Liver (tissue), 3 donors: Measurements from ENCODE around the gene BMX.

Experiments
- CTCF ChIP-seq: fragments of 150-350 bp; IDR thresholded peaks from 2 replicates; pipeline ENCODE4 v1.5.1; 2017; ENCODE audit warnings: improper control_type of control experiment, low read depth, low read length; ENCODE audit not compliant: missing input control
- EGR1 ChIP-seq, 2 donors: IDR thresholded peaks; 2 replicates each; pipeline ENCODE4 v1.6.1; 2016 to 2018; ENCODE audit warnings: antibody characterized with exemption in 2 of 2, low read depth in 2 of 2
- GABPA ChIP-seq, 2 donors: IDR thresholded peaks in 1 of 2; conservative IDR thresholded peaks in 1 of 2; 2 replicates each; pipeline ENCODE4 v1.6.1; 2016; ENCODE audit warnings: antibody characterized with exemption in 2 of 2, mild to moderate bottlenecking in 1 of 2, moderate library complexity in 1 of 2
- REST ChIP-seq: IDR thresholded peaks from 2 replicates; pipeline ENCODE4 v1.6.1; 2016; ENCODE audit warnings: antibody characterized with exemption, mild to moderate bottlenecking
- RXRA ChIP-seq, 2 donors: IDR thresholded peaks; 2 replicates each; pipeline ENCODE4 v1.6.1; 2017 to 2018; ENCODE audit warnings: antibody characterized with exemption in 2 of 2, mild to moderate bottlenecking in 1 of 2
- TF ChIP-seq, protein P1 (sequence below): IDR thresholded peaks from 2 replicates; pipeline ENCODE4 v1.6.1; 2016; ENCODE audit warnings: antibody characterized with exemption
- donor health status: healthy.
- donor health status: healthy.

DNA sequence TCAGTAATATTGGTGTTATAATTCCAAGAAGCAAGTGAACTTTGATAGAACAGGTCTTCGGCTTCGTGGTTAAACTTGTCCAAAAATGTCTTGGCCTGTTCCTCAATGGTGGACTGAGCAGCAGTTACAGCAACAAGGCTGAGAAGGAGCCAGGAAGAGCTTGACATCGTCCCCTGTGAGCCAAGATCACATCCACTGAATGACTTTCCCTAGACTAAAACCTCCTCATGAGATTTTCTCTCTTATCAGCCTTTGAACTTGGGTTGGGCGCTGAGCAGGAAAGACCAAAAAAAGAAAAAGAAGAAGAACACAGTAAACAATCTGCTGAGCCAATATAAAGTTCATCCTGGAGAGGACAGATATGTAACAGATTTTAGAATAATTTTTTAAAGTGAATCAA lies 100.1 kb downstream of the BMX start, which contains the start of gene ACE2:
- TF ChIP-seq CTCF (no peak), REST (no peak), EGR1 (IDR thresholded peaks at IDR 0.05; ENCODE audit: low read depth in 2 of 2) (no peak), RXRA (IDR thresholded peaks at IDR 0.05) (no peak), GABPA (IDR thresholded peaks at IDR 0.05 in 1 of 2, conservative IDR thresholded peaks at IDR 0.05 in 1 of 2) (no peak)
- TF ChIP-seq, protein P1, sequence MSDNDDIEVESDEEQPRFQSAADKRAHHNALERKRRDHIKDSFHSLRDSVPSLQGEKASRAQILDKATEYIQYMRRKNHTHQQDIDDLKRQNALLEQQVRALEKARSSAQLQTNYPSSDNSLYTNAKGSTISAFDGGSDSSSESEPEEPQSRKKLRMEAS, result no peak
